A673 (cell line): Measurements from ENCODE around the gene ZC2HC1B. TPM values are rescaled to one million over a fixed set of nuclear protein-coding genes. Genes with fewer than 3 reads are reported as not detected.

Source experiments
- BruUV-seq: library from RNA; stranded (reverse); fragments of 400-500 nt; replicated peaks from 2 replicates; lab custom pipeline; 2021; lab: Mats Ljungman, UMichigan
- CTCF ChIA-PET: fragments of 300-600 bp; sonication (Branson Sonifier 250); formaldehyde crosslinking; loops from one replicate; lab custom pipeline; 2022; ENCODE audit warnings: antibody characterized with exemption; lab: Charles Lee
- POLR2A ChIA-PET: fragments of 300-600 bp; sonication (Branson Sonifier 250); formaldehyde crosslinking; loops from one replicate; lab custom pipeline; 2022; ENCODE audit warnings: antibody characterized with exemption; ENCODE audit not compliant: low non-redundant PET; lab: Charles Lee
- DNase-seq: peaks from one replicate; pipeline ENCODE4 v3.0.0-alpha.2; 2015; ENCODE audit warnings: low spot score
- H3K27ac ChIP-seq: fragments of 200-600 bp; sonication (generic); 2 replicates; pipeline ENCODE4 v1.5.1; 2016; ENCODE audit warnings: mixed run types, low read depth, mild to moderate bottlenecking, mixed read lengths, antibody characterized with exemption, low read length; ENCODE audit not compliant: poor library complexity, severe bottlenecking
- H3K27me3 ChIP-seq: fragments of 200-600 bp; sonication (generic); replicated peaks from 2 replicates; pipeline ENCODE4 v1.6.1; 2017; ENCODE audit warnings: mixed run types, low read depth, mild to moderate bottlenecking, mixed read lengths, antibody characterized with exemption, low read length; ENCODE audit not compliant: insufficient read depth, poor library complexity
- H3K36me3 ChIP-seq: fragments of 200-600 bp; sonication (generic); 2 replicates; pipeline ENCODE4 v1.6.1; 2016; ENCODE audit warnings: mixed run types, mild to moderate bottlenecking, mixed read lengths, antibody characterized with exemption, low read length; ENCODE audit not compliant: insufficient read depth, poor library complexity, severe bottlenecking
- H3K4me1 ChIP-seq: fragments of 200-600 bp; sonication (generic); 2 replicates; pipeline ENCODE4 v1.6.1; 2017; ENCODE audit warnings: mixed run types, mild to moderate bottlenecking, mixed read lengths, antibody characterized with exemption, low read length; ENCODE audit not compliant: insufficient read depth, poor library complexity, severe bottlenecking
- H3K4me3 ChIP-seq: fragments of 200-600 bp; sonication (generic); 2 replicates; pipeline ENCODE4 v1.5.1; 2016; ENCODE audit warnings: low read depth, mixed run types, mild to moderate bottlenecking, mixed read lengths, low read length; ENCODE audit not compliant: poor library complexity, severe bottlenecking
- H3K9me3 ChIP-seq: fragments of 200-600 bp; sonication (generic); 2 replicates; pipeline ENCODE4 v1.6.1; 2016; ENCODE audit warnings: mixed run types, low read depth, mild to moderate bottlenecking, mixed read lengths, antibody characterized with exemption, low read length; ENCODE audit not compliant: poor library complexity, severe bottlenecking
- CTCF ChIP-seq: fragments of 300-800, 200-600 bp; sonication (generic); conservative IDR thresholded peaks from 2 replicates; pipeline ENCODE4 v1.5.1; 2017; ENCODE audit warnings: low read depth, mild to moderate bottlenecking, antibody characterized with exemption, low read length, moderate library complexity, mixed read lengths
- EZH2 ChIP-seq: fragments of 200-600 bp; sonication (generic); IDR thresholded peaks from 2 replicates; pipeline ENCODE4 v1.6.1; 2017; ENCODE audit warnings: borderline replicate concordance, low read depth, mild to moderate bottlenecking, mixed read lengths, antibody characterized with exemption, low read length; ENCODE audit not compliant: poor library complexity, severe bottlenecking
- intact Hi-C: fragments of 100-400 bp; cut with micrococcal nuclease; formaldehyde crosslinking; loops from one replicate; pipeline ENCODE4 v1.10.0; 2022; ENCODE audit not compliant: unreplicated experiment
- total RNA-seq: library from RNA; stranded (reverse); gene quantifications from 2 replicates; pipeline ENCODE4 v1.2.3, GENCODE V29; 2021

The ZC2HC1B gene
- total RNA-seq, 1 experiment from 2014 or later = not detected

GRCh38 chr6:143901885-143902750, 37.8 kb downstream of the ZC2HC1B start:
- Histone ChIP-seq H3K27ac (no peak overlapping the region), H3K4me3 (no peak overlapping the region), H3K27me3 (no peaks in the 10 kb centered on the region), H3K36me3 (no peaks in the 10 kb centered on the region), H3K9me3 (no peaks in the 10 kb centered on the region), H3K4me1 (no peaks in the 10 kb centered on the region)
- no TSS peak for BruUV-seq
- POLR2A ChIA-PET = no interaction called here
- CTCF ChIA-PET = no interaction called here
- no peak for DNase-seq
- intact Hi-C loops = no loop called here
- TF ChIP-seq EZH2 (no peak), CTCF (no peak)

DNA sequence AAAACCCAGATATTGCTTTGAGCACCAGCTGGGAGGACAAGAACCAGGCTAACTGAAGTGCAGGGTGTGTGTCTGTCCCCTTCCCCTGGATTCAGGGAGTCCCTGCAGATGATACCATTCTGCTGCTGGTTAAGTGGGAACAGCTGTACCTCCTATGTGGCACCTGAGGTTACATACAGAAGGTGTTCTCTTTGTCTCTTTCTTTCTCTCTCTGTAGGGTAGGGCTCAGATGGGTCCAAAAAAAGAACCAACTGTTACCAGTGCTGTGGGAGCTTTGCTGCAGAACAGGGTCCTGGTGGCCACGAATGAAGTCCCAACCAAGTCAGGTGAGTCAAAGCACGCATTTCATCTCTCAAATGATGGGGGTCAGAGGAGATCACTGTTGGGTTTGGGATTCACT, 38.6 kb downstream of the ZC2HC1B start:
- Histone ChIP-seq H3K4me1 (no peaks in the 10 kb centered on the region), H3K27ac (no peak overlapping the region), H3K27me3 (no peaks in the 10 kb centered on the region), H3K36me3 (no peaks in the 10 kb centered on the region), H3K9me3 (no peaks in the 10 kb centered on the region), H3K4me3 (no peak overlapping the region)
- TF ChIP-seq CTCF (no peak), EZH2 (no peak)
- intact Hi-C loops = no loop called here
- DNase-seq = no peak
- no TSS peak for BruUV-seq
- CTCF ChIA-PET = no interaction called here
- POLR2A ChIA-PET = interaction anchor here (0.6 kb wide), 1 partner anchor 1227 kb away, joined by 4 read pairs; no protein-coding TSS in a partner anchor

DNA sequence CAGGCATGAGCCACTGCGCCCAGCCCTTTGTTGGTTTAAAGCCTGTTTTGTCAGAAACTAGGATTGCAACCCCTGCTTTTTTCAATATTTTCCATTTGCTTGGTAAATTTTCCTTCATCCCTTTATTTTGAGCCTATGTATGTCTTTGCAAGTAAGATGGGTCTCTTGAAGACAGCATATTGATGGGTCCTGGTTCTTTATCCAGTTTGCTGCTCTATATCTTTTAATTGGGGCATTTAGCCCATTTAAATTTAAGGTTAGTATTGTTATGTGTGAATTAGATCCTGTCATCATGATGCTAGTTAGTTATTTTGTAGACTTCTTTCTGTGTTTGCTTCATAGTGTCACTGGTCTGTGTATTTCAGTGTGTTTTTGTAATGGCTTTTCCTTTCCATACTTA, 46.8 kb downstream of the ZC2HC1B start:
- H3K9me3 ChIP-seq = no peaks in the 10 kb centered on the region
- ChIA-PET CTCF (no interaction called here), POLR2A (no interaction called here)
- TF ChIP-seq CTCF (no peak), EZH2 (no peak)
- no peaks in the 10 kb centered on the region for H3K4me1 ChIP-seq
- no peak overlapping the region for H3K27ac ChIP-seq
- no peak overlapping the region for H3K4me3 ChIP-seq
- BruUV-seq = no TSS peak
- H3K36me3 ChIP-seq = no peaks in the 10 kb centered on the region
- DNase-seq = no peak
- H3K27me3 ChIP-seq = no peaks in the 10 kb centered on the region
- intact Hi-C loops = no loop called here
